HG03575 (cell line): ENCODE results near the gene CCDC117.
A peak's percentile ranks its signal among the peaks of the same experiment; 100 is the strongest.
"Not testable (repeated sequence)": the region's sequence is repeated elsewhere in the genome, so short reads cannot be mapped to it uniquely, and the experiment has no call there.

Experiments used
- ATAC-seq: cut with Tn5 transposase; IDR thresholded peaks from one replicate; pipeline ENCODE4 v1.9.1; 2021; ENCODE audit not compliant: unreplicated experiment, insufficient number of reproducible peaks, low FRiP score; ENCODE audit errors: extremely low read depth

CCDC117 gene

DNA sequence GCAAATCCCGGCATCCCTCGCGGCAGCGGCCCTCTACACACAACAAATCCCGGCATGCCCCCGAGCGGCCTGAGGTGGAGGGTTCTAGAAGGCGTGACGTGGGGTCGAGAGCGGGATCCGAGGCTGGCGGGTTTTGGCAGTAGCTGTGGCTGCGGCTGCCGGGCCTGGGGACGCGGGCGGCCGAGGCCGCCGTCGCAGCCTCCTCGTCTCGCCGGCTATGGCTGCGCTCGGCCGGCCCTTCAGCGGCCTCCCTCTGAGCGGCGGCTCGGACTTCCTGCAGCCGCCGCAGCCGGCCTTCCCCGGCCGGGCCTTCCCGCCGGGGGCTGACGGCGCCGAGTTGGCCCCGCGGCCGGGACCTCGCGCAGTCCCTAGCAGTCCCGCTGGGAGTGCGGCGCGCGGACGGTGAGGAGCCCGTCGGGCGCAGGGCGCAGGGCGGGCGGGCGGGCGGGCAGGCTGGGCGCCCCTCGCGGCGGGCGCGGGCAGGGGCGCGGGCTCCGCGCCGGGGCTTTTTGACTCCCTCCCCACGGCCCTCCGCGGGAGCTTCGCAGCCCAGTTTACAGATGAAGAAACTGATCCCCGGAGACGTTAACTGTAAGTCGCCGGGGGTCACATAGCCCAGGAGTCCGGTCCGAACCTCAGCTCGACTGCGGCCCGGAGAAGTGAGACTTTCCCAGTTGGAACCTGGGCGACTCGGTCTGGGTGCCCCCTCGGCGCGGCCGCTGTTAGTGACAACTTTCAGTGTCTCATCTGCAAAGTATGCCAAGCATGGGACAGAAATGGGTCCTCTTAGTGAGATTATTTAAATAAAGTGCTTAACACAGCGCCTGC, at the start of gene CCDC117:
TSS of gene CCDC117 (plus strand) at position 63 of the 828 bp plus-strand sequence. CDS start at position 218, 155 bp downstream.
- ATAC-seq, result no peak

GRCh38 chr22:28728002-28728401, 44.5 kb upstream of the CCDC117 start:
- ATAC-seq, result no peak

DNA sequence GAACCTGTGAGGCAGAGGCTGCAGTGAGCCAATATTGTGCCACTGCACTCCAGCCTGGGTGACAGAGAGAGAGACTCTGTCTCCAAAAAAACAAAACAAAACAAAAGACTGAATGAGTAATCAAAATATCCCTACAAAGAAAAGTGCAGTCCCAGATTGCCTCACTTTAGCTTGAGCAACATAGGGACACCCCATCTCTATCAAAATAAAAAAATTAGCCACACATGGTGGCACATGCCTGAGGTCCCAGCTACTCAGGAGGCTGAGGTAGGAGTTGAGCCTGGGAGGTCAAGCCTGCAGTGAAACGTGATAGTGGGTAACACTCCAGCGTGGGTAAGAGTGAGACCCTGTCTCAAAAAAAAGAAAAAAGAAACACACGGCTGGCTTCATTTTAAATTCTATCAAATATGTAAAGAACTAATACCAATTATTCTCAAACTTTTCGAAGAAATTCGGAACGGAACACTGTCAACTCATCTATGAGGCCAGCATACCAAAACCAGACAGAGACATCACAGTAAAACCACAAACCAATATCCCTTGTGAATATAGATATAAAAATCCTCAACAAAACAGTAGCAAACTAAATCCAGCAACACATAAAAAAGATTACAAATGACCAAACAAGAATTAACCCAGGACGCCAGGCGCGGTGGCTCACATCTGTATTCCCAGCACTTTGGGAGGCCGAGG, 43.7 kb upstream of the CCDC117 start:
- ATAC-seq, result no peak

DNA sequence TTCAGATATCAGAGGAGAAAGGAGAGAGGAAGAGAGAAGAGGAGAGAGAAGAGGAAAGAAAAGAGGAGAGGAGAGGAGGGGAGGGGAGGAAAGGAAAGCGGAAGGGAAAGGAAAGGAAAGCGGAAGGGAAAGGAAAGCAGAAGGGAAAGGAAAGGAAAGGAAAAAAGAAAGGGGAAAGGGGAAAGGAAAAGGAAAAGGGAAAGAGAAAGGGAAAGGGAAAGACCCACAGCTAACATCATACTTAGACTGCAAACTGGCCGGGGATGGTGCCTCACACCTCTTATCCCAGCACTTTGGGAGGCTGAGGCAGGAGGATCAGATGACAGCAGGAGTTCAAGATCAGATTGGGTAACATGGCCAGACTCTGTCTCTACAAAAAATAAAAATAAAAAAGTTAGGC, 42.3 kb upstream of the CCDC117 start:
- no peak for ATAC-seq

DNA sequence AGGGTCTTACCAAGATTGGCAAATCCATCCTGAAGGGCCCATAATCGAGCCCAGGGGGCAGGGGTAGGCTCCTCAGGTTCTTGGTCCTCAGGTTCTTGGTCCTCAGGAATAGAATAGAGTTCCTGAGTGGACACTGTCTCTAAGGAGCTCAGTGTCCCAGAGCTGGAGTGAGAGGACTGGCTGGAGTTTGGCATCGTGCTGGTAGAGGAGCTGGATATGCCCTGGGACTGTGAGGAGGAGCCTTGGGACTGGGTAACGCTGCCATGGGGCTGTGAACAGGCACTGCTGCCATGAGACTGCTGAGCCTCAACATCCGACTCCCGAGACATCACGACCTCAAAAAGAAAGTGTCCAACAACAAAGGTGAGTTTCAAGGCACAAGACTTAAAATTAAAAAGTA, 38.1 kb upstream of the CCDC117 start:
- ATAC-seq, result no peak

- no peak for ATAC-seq
These were observed 36.0 kb upstream of the CCDC117 start for GRCh38 chr22:28736301-28737155.

DNA sequence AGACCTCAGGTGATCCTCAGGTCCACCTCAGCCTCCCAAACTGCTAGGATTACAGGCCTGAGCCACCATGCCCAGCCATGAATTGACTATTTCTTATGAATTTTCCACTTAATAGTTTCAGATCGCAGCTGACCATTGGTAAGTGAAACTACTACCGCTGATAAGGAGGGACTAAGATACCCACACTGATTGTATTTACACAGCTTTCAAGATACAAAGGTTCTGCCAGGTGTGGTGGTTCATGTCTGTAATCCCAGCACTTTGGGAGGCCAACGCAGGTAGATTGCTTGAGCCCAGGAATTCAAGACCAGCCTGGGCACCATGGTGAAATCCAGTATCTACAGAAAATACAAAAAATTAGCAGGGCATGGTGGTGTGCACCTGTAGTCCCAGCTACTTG, 34.8 kb upstream of the CCDC117 start:
- ATAC-seq, result no peak

DNA sequence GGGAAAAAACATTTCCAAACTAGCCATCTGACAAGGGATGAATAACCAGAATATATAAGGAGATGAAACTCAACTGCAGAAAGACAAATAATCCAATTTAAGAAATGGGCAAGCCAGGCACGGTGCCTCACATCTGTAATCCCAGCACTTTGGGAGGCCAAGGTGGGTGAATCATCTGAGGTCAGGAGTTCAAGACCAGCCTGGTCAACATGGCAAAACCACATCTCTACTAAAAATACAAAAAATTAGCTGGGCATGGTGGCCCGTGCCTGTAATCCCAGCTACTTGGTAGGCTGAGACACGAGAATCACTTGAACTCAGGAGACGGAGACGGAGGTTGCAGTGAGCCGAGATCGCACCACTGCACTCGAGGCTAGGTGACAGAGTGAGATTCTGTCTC, 33.6 kb upstream of the CCDC117 start:
- ATAC-seq, result not testable (repeated sequence)

- no peak for ATAC-seq
These were observed 31.2 kb upstream of the CCDC117 start for GRCh38 chr22:28741200-28741784.

- ATAC-seq, result peak; percentile 67
These were observed 30.5 kb upstream of the CCDC117 start, which contains the start of the genes CHEK2 and HSCB for GRCh38 chr22:28741785-28742561. Gene CHEK2, minus strand, starts transcription at chr22:28741820. Its CDS starts 7,099 bp downstream, at chr22:28734721. Gene HSCB, plus strand, starts transcription at chr22:28742039. Its CDS starts 57 bp downstream, at chr22:28742096.

DNA sequence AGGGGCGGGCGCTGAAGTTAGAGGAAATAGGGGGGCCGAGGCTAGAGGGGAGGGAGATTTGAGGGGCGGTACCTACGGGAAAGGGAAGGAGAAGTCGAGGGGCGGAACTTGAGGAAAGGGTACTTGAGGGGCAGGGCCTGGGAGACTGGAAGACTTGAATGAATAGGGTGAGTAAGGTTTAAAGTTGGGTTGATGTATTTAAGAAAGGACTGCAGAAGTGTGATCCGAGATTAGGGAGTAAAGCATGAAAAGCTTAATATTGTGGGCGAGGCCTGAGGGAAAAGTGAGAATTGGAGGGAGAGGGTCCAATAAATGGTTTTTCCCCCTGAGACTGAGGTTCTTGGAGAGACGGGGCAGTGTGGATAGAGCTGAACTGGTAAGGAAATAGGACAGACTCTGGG, 29.9 kb upstream of the CCDC117 start:
- ATAC-seq, result no peak

DNA sequence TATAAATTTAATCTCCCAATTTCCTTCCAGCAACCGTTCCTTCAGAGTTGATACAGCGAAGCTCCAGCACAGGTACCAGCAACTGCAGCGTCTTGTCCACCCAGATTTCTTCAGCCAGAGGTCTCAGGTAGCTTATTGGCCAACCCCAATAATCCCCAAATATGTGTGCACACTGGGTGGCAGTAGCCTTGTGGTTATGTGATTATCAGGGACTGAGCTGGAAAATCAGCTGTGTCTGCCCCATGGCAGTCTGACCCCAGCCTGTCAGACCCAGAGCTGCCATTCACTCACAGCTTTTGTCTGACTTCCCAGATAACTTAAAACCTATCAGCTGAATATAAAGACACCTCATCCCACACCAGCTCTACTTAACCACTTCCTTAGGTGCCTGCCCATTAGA, 28.6 kb upstream of the CCDC117 start:
- ATAC-seq, result no peak

DNA sequence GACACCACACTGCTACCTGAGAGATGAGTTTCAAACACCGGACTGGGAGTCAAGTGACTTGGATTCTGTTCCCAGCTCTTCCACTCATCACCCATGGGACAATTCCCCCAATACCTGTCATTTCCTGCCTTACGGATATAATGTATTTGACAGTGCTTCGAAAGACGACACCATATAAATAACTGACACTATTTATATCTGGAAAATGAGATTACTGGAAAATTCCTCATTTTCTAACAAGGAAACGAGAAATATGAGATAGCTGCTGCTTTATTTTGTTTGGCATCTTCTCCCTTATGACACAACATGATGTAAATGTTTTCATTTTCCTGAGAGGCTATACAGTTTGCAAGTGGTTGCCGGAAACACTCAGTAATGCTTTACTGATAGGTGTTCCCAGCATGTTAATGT, 22.0 kb upstream of the CCDC117 start:
- ATAC-seq, result no peak

DNA sequence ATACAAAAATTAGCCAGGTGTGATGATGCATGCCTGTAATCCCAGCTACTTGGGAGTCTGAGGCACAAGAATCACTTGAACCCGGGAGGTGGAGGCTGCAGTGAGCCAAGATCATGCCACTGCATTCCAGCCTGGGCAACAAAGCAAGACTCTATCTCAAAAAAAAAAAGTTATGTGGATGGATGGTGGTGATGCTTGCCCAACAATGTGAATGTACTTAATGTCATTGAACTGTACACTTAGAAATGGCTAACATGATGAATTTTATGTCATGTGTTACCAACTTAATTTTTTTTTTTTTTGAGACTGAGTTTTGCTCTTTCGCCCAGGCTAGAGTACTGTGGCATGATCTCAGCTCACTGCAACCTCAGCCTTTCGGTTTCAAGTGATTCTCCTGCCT, 18.0 kb upstream of the CCDC117 start:
- ATAC-seq, result not testable (repeated sequence)

GRCh38 chr22:28759861-28760560, 12.5 kb upstream of the CCDC117 start:
- ATAC-seq, result no peak

DNA sequence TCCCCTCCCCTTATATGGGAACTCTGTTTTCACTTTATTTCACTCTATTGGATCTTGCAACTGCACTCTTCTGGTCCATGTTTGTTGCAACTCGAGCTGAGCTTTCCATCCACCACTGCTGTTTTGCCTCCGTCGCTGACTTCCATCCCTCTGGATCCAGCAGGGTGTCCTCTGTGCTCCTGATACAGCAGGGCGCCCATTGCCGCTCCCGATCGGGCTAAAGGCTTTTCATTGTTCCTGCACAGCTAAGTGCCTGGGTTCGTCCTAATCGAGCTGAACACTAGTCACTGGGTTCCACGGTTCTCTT, 11.1 kb upstream of the CCDC117 start:
- no peak for ATAC-seq

- not testable (repeated sequence) for ATAC-seq
These were observed 10.5 kb upstream of the CCDC117 start for GRCh38 chr22:28762000-28762399.

DNA sequence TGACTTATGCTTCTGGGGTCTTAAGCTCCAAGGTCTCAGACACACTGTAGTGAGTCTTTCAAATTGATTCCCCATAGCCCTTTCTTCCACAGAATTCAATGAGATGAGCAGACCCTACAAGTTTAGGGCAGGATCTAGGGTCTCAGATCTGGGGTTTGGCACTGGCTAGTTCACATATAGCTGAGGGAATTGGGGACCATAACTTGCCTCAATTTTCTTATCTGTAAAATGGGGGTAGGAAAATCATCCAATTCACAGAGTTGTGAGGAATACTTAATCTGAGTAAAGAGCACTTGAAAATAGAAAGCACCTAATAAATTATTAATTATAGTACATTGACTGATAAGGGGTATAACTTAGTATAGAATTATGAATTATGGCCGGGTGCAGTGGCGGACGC, 5.9 kb upstream of the CCDC117 start:
- ATAC-seq, result no peak
